GM18907 (cell line): Measurements from ENCODE around the gene DAG1.
A peak's percentile ranks its signal among the peaks of the same experiment; 100 is the strongest.

ENCODE experiments used
- ATAC-seq: cut with Tn5 transposase; IDR thresholded peaks from one replicate; pipeline ENCODE4 v1.9.1; 2021; ENCODE audit warnings: mild to moderate bottlenecking, moderate library complexity; ENCODE audit not compliant: unreplicated experiment

Gene DAG1

DNA sequence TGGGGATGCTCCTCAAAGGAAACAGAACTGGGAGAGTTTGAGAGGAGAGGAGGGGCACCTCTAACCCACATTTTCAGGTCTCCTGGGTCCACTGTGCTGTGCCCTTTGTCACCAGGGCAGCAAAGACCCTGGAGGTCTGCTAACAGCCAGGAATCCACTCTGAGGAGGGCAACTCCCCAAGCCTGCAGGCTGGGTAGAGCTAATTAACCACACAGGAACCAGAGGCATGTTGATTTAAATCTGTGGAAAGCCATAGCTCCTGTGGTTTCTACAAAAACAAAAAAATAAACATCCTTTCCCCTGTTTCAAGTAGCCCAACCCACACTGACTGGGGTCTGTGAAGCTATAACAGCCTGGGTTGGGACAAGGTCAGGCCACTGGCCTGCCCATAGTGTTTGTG lies 82.0 kb downstream of the DAG1 start:
- ATAC-seq = no peak

DNA sequence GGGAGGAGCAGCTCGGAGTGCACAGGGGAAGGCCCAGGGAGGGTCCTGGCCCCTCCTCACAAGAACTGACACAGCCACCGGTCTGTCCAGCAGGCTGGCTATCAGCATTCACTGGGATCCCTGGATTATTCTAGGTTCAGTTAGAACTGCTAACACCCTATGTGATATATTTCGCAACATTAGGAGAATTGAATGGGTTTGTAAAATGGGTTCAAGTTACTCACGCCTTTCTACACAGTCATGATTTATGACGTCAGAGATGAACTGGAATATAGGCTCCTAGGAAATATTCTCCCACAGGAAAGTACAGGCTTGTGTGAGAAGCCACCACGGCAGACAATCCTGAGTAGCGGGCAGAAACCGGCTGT lies 83.2 kb downstream of the DAG1 start:
- ATAC-seq = no peak

DNA sequence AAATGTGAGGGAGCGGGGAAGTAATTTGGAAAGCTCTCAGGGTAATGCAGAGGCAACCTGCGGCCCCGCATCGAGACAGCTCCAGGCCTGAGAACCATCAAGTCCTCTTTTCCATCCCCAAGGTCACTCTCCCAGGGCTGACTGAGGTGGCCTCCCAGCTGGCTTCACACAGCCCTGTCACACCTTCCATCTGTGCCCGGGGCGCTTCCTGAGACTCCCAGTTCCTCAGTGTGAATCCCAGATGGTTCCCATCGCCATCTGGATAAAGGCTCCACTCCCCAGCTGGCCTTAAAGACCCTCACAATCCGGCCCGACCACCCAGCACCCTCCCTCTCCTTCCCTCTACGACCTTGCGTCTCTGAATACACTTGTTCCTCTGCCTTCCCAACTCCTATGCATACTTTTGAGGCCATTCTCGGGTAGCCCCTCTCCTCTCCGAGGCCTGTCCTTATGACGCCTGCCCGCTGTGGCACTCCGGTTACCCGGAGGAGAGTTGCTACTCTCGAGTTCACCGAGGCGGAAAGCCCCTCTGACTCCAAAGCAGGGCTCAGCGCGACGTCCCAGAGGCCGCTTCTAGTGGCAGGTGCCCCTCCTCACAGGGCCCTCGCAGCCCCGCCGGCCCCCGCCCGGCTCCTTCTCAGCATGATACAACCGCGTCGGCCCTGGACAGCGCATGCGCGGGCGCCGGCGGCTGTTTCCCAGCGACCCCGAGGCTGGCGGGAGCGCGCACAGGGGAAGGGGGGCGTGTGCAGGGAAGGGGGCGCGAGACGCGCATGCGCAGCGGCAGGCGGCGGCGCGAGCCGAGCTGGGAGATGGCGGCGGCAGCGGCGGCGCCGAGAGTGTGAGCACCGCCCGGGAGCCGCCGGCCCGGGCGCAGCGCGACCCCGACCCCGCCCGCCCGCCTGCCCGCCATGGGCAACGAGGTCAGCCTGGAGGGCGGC lies 83.9 kb downstream of the DAG1 start, which contains the start of gene BSN:
TSS of gene BSN (plus strand) at position 786 of the 941 bp plus-strand sequence. CDS start at position 912, 126 bp downstream.
- peak; percentile 79 for ATAC-seq

DNA sequence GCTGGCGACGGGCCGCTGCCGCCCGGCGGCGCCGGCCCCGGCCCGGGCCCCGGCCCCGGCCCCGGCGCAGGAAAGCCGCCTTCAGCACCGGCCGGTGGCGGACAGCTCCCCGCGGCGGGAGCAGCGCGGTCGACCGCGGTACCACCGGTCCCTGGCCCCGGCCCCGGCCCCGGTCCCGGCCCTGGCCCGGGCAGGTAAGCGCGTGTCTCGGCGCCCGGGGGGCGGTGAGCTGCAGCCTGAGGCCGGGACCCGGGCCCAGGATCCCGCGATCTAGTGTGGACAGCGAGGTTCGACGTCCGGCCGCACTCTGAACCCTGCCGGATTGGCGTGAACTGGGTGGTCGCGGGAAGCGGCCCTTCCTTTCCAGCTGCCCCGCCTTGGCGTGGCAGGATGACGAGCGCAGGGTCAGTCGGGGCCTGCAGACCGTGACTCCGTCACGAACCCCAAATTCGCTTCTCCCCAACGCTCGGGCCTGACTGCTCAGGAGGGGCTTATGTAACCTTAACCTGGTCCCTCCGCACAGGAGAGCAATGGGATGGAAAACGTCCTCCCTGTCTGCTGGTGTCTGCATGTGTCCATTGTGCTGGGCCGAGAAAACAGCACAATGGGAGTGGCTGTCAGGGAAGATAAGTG lies 84.7 kb downstream of the DAG1 start:
- ATAC-seq = peak; percentile 55

DNA sequence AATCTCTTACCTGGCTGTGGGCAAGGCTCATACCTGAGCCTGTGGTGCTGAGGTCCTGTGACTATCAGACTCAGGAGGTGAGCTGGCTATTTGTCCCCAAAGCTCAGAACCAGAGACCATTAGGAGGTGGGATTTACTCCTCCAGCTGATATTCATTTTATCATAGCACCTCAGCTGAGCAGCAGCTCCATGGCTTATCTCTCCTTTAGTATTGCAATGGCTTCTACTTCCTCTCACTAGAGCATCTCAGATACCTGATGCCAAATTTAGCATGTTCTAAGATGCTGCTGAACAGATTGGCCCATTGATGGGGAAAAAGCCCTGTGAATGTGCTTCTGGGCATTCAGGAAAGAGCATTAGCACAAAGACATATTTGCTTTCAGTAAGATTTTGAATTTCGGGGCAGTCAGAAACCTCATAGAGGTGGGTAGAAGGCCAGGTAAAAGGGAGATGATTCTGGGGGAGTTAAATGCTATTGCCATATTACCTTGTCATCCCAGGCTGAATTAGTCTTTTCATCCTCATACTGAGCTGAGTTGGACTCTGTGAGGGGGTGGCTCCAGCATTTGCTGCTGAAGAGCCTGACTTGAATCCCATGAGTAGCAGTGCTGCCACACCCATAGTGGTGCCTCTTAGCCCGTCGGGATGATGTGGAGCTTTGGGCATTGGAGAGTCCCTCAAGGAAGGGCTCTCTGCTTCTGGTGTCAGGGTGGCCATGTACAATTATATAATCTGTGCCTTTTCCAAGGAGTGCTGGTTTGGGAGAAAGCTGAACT lies 86.6 kb downstream of the DAG1 start:
- ATAC-seq = no peak

DNA sequence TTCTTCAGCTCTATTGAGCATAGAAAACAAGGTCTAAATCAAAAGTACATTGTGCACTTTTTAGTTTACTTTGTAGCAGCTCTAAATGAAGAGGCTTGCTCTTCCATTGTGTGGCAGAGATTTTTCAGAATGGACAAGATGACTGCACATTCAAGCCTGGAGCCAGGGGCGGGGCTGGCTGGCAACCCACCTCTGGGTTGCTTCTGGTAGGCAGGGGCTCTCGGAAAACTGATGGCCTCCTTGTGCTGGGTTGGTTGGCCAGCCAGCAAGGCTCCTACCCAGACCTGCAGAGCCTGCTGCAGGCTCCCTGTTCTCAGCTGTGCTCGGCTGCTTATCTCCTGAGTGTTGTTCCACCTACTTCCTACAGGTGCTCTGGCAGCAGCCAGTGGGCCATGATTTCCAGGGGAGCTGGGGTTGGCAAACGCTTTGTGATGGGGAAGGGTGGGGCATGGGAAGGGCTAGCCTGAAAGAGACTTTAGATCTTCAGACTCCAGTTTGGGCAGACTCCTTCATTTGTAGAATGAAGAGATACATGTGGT lies 93.0 kb downstream of the DAG1 start:
- ATAC-seq = no peak

DNA sequence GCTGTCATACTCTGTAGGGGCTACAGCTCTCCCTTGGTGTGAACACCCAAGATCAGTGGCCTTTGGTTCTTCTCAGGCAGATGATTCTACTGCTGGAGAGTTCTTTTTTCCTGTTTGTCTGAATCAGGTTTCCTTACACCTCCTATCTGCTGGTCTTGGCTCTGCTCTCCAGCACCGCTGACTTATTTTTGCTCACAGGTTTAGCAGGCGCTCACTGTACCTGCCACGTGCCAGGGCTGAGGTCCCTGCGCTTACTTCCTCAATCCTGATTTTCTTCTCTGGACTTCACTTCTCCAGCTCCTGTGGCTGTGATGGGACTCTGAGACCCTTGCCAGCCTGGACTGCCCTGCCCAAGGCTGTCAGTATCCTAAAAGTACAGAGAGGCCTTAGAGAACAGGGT lies 93.7 kb downstream of the DAG1 start:
- no peak for ATAC-seq

DNA sequence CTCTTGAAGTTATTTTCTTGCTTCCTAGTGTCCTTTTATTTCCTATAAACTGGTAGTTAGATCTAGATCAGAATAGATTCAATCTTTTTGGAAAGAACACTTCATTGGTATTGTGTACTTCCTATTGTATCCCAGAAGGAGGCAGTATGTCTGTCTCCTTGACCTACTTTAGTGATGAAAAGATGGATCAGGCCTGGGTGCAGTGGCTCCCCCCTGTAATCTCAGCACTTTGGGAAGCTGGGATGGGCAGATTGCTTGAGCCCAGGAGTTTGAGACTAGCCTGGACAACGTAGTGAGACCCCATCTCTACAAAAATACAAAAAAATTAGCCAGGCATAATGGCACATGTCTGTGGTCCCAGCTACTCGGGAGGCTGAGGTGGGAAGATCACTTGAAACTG lies 96.2 kb downstream of the DAG1 start:
- no peak for ATAC-seq

DNA sequence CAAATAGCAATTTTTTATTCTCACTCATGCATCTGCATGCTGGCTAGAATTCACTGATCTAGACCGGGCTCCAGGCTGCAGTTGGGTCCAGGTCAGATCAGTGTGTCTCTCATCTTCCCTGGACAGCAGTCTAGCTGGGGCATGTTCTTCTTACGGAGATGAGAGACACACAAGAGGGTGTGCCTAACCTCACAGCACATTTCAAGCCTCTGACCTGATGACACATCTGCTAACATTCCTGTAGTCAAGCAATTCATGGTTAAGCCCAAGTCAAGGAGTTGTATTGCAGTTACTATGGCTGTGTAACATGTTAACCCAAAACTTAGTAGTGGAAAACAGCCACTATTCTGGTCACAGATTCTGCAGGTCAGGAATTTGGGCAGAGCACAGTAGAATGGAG lies 97.3 kb downstream of the DAG1 start:
- no peak for ATAC-seq

DNA sequence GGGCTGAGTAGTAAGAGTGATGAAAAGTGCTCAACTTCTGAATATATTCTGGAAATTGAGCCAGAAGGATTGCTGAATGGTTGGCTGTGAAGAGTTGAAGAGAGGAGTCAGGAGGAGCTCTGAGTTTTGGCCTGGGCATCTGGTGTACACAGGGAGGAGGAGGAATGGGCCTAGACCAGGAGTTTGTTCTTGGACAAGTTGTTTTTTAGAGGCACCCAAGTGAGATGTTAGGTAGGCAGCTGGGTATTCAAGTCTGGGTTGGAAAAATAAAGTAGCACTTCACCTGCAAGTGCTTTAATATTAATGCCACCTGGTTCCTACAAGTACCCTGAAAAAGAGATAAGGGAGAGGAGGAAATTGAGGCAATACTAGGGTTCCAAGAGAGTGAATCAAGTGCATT lies 98.9 kb downstream of the DAG1 start:
- ATAC-seq = no peak

DNA sequence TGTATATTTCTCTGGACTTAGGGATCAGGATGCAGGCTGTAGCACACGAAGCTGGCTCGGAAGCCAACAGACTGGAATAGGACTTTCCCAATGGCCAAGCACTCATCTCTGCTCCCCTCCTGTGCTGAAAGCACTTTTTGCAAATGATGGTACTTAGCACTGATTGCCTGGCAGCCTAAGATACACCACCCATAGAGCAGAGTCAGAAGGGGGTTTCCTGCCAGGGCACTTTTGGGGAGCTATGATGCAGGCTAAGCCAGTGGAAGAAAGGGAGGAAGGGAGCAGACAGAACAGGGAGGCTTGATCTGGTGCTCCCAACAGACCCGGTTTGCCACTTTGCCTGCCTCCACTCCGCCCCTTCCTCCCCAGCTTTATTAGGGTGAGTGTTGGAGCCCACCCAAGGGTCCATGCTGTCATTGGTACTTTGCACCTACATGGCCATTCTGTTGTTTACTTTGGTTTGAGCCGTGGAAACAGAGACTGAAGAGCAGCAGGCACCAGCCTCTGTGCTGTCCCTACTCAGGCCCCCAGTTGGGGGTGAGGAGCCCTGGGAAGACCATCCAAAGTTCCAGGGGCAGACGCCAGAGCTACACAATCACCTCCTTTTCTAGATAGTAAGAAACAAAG lies 100.1 kb downstream of the DAG1 start:
- no peak for ATAC-seq

DNA sequence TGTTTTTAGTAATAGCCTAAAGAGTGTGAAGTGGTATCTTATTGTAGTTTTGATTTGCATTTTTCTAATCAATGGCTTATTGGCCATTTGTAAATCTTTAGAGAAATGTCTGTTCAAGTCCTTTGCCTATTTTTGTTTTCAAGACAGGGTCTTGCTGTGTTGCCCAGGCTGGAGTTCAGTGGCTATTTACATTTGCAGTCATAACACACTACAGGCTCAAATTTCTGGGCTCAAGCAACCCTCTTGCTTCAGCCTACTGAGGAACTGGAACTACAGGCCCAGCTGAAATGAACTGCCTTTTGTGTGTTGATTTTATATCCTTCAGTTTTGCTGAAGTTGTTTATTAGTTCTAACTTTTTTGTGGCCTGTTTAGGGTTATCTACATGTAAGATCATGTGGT lies 112.1 kb downstream of the DAG1 start:
- ATAC-seq = no peak
